Psoas muscle (tissue), 8 donors: ENCODE results near the gene NR6A1. TPM values are rescaled to one million over a fixed set of nuclear protein-coding genes. Genes with fewer than 3 reads are reported as not detected.
A peak's percentile ranks its signal among the peaks of the same experiment; 100 is the strongest.

ENCODE experiments used
- ATAC-seq, 4 donors: fragments of 200-7000 bp; cut with Tn5 transposase; one replicate each; pipeline ENCODE4 v1.9.1; 2020; ENCODE audit warnings: moderate library complexity in 3 of 4, mild to moderate bottlenecking in 2 of 4
- DNase-seq, 2 donors: peaks; one replicate each; pipeline ENCODE4 v3.0.0-alpha.2; 2020
- H3K27ac ChIP-seq: fragments of 200-600 bp; one replicate; pipeline ENCODE4 v1.8.0; 2022
- H3K27me3 ChIP-seq, 3 donors: fragments of 200-600 bp in 1 of 3; one replicate each; pipeline versions ENCODE4 v1.6.1 to v1.8.0; 2013 to 2022; ENCODE audit warnings: low read length in 2 of 3, mild to moderate bottlenecking in 2 of 3, moderate library complexity in 1 of 3; ENCODE audit not compliant: insufficient read depth in 3 of 3
- H3K36me3 ChIP-seq, 2 donors: fragments of 200-600 bp in 1 of 2; one replicate each; pipeline versions ENCODE4 v1.6.1 to v1.8.0; 2013 to 2022; ENCODE audit warnings: low read depth in 1 of 2, mild to moderate bottlenecking in 1 of 2, moderate library complexity in 1 of 2; ENCODE audit not compliant: insufficient read depth in 1 of 2
- H3K4me1 ChIP-seq: fragments of 200-600 bp; one replicate; pipeline ENCODE4 v1.8.0; 2022
- H3K4me3 ChIP-seq: fragments of 200-600 bp; one replicate; pipeline ENCODE4 v1.8.0; 2022; ENCODE audit warnings: mild to moderate bottlenecking
- H3K9me3 ChIP-seq: fragments of 200-600 bp; one replicate; pipeline ENCODE4 v1.8.0; 2022
- WGBS, 3 donors: extraction: QIAGEN DNeasy Blood & Tissue Kit; methylation state at CpG; one replicate each; pipeline versions ENCODE4 v1.1.6 to v1.1.7; 2013; 5-methylcytosine and 5-hydroxymethylcytosine counted together
- intact Hi-C, 2 donors: fragments of 100-400 bp; cut with DNase I; formaldehyde crosslinking; loops; one replicate each; pipeline versions ENCODE4 v1.11.0 to v1.14.2; 2022
- polyA plus RNA-seq, 3 donors: library from polyadenylated mRNA; stranded (reverse); fragments of 200-250 nt; gene quantifications; one replicate each; pipeline ENCODE4 v1.2.3, GENCODE V29; 2013
- total RNA-seq, 4 donors: library from RNA; stranded (reverse); fragmentation: NEBNext Ultra II Directional in 2 of 4; extraction: Animal tissue kit (Norgen Biotek cat#: 25700) in 2 of 4; gene quantifications; one replicate each; pipeline versions ENCODE4 v1.2.1 to v1.2.4, GENCODE V29; 2021 to 2023
- TF ChIP-seq, protein P1 (sequence below): fragments of 200-600 bp; IDR thresholded peaks from one replicate; pipeline ENCODE4 v1.8.0; 2022; ENCODE audit warnings: antibody characterized with exemption
- donor health status: healthy with polysubstance abuse.
- donor health status: DM: no; HTN: no; CAD: no; lungs with moderate emphysema.
- donor health status: Bipolar disorder and iron deficiency.
- donor health status: healthy.
- donor health status: DM: yes; HTN: yes; CAD: no.
- donor health status: DM: no; HTN: no; CAD: no.
- donor health status: DM: no; HTN: no; CAD: no.
- donor health status: DM: yes; HTN: yes; CAD: no.

The NR6A1 gene
- total and polyA plus RNA-seq, 7 donors = 0.32 to 2.6 (median 0.70) TPM

GRCh38 chr9:124730772-124731171, 40.3 kb downstream of the NR6A1 start:
- 83 to 94% (median 88%) methylated on average over 2 of the region's 2 CpGs for WGBS, 3 donors

DNA sequence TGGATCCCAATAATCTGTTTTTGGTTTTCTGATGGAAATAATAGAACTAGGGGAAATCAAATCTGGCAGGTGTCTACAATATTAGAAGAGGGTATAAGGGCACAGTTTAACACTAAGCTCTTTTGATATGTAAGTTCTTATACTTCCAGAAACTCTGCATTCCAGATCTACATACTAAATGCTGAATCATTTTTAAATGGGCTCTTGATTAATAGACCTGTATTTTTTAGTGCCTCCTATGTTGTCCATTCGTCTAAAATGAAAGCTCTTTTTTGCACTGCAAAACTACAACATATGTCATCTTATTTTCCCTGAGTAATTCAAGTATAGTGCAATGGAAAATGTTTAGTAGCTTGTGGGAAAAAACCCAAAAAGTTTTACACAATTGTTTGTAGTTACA, 44.2 kb downstream of the NR6A1 start:
- intact Hi-C loops = no loop called here
- Histone ChIP-seq H3K27me3 (no peaks in the 10 kb centered on the region), H3K36me3 (no peaks in the 10 kb centered on the region), H3K4me3 (no peak overlapping the region), H3K27ac (no peak overlapping the region), H3K4me1 (peaks cover 8% of the 10 kb centered on the region), H3K9me3 (no peaks in the 10 kb centered on the region)
- DNase-seq (no peak), ATAC-seq (no peak)
- 81 to 100% (median 86%) methylated on average over 1 of the region's 1 CpG for WGBS, 3 donors
- TF ChIP-seq, protein P1, sequence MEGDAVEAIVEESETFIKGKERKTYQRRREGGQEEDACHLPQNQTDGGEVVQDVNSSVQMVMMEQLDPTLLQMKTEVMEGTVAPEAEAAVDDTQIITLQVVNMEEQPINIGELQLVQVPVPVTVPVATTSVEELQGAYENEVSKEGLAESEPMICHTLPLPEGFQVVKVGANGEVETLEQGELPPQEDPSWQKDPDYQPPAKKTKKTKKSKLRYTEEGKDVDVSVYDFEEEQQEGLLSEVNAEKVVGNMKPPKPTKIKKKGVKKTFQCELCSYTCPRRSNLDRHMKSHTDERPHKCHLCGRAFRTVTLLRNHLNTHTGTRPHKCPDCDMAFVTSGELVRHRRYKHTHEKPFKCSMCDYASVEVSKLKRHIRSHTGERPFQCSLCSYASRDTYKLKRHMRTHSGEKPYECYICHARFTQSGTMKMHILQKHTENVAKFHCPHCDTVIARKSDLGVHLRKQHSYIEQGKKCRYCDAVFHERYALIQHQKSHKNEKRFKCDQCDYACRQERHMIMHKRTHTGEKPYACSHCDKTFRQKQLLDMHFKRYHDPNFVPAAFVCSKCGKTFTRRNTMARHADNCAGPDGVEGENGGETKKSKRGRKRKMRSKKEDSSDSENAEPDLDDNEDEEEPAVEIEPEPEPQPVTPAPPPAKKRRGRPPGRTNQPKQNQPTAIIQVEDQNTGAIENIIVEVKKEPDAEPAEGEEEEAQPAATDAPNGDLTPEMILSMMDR = no peak

More at GRCh38 chr9:124730772-124731171, 40.3 kb downstream of the NR6A1 start:
- H3K27ac ChIP-seq = no peak overlapping the region
- no peak overlapping the region for H3K4me3 ChIP-seq
- intact Hi-C loops = no loop called here
- DNase-seq (no peak), ATAC-seq (no peak)
- TF ChIP-seq, protein P1 = no peak
- H3K27me3 ChIP-seq = no peaks in the 10 kb centered on the region
- peaks cover 13% of the 10 kb centered on the region for H3K4me1 ChIP-seq
- no peaks in the 10 kb centered on the region for H3K36me3 ChIP-seq
- H3K9me3 ChIP-seq = no peaks in the 10 kb centered on the region

- ATAC-seq = peak in 2 of 4 donors; percentile 41 to 55
- intact Hi-C loops = no loop called here
Observed at GRCh38 chr9:124725068-124725452, 46.1 kb downstream of the NR6A1 start.

GRCh38 chr9:124724415-124725067, 46.6 kb downstream of the NR6A1 start:
- WGBS, 3 donors = 20 to 26% (median 22%) methylated on average over 3 of the region's 3 CpGs
- no peak for ATAC-seq
- no peaks in the 10 kb centered on the region for H3K36me3 ChIP-seq

More at GRCh38 chr9:124725068-124725452, 46.1 kb downstream of the NR6A1 start:
- Histone ChIP-seq H3K27ac (no peak overlapping the region), H3K9me3 (no peaks in the 10 kb centered on the region), H3K4me3 (no peak overlapping the region), H3K27me3 (no peaks in the 10 kb centered on the region), H3K36me3 (no peaks in the 10 kb centered on the region), H3K4me1 (peaks cover 8% of the 10 kb centered on the region)
- TF ChIP-seq, protein P1 = no peak
- 38 to 54% (median 41%) methylated on average over 5 of the region's 5 CpGs for WGBS, 3 donors
- DNase-seq = no peak

More at GRCh38 chr9:124724415-124725067, 46.6 kb downstream of the NR6A1 start:
- DNase-seq = no peak
- H3K27ac ChIP-seq = no peak overlapping the region
- intact Hi-C loops = no loop called here
- peaks cover 8% of the 10 kb centered on the region for H3K4me1 ChIP-seq
- no peaks in the 10 kb centered on the region for H3K27me3 ChIP-seq
- H3K4me3 ChIP-seq = no peak overlapping the region
- H3K9me3 ChIP-seq = no peaks in the 10 kb centered on the region
- TF ChIP-seq, protein P1 = no peak
